ENCODE data around the gene KLRF2.

GRCh38 chr12:9872162-9872561 is 9.1 kb upstream of the KLRF2 start:
- TF ChIP-seq SETDB1 (IDR thresholded peaks at IDR 0.05; ENCODE audit: insufficient read length, low read length) (no peak), CTCF (tag by site-specific recombination; IDR thresholded peaks at IDR 0.05) (no peak), ZNF558 (tag by site-specific recombination; IDR thresholded peaks at IDR 0.05) (no peak), MEIS1 (CRISPR knock-in tag; IDR thresholded peaks at IDR 0.05; ENCODE audit: borderline replicate concordance) (no peak)
- TF ChIP-seq, protein P1, sequence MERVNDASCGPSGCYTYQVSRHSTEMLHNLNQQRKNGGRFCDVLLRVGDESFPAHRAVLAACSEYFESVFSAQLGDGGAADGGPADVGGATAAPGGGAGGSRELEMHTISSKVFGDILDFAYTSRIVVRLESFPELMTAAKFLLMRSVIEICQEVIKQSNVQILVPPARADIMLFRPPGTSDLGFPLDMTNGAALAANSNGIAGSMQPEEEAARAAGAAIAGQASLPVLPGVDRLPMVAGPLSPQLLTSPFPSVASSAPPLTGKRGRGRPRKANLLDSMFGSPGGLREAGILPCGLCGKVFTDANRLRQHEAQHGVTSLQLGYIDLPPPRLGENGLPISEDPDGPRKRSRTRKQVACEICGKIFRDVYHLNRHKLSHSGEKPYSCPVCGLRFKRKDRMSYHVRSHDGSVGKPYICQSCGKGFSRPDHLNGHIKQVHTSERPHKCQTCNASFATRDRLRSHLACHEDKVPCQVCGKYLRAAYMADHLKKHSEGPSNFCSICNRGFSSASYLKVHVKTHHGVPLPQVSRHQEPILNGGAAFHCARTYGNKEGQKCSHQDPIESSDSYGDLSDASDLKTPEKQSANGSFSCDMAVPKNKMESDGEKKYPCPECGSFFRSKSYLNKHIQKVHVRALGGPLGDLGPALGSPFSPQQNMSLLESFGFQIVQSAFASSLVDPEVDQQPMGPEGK (tag by site-specific recombination; IDR thresholded peaks at IDR 0.05): no peak

Measured in HEK293 (cell line).